Chondrocyte (in vitro differentiated cells): Measurements from ENCODE around the gene SYT17. TPM values are rescaled to one million over a fixed set of nuclear protein-coding genes. Genes with fewer than 3 reads are reported as not detected.

Experiments
- DNase-seq: peaks from one replicate; pipeline ENCODE4 v3.0.0; 2021; ENCODE audit warnings: mixed read lengths, low spot score
- H3K27ac Mint-ChIP-seq: one replicate; pipeline ENCODE4 v1.8.0; 2021; ENCODE audit warnings: mild to moderate bottlenecking, moderate library complexity, mixed read lengths; ENCODE audit not compliant: unreplicated experiment
- H3K27me3 Mint-ChIP-seq: 2 replicates; pipeline ENCODE4 v1.8.0; 2021; ENCODE audit warnings: low read depth, mixed read lengths
- H3K36me3 Mint-ChIP-seq: 2 replicates; pipeline ENCODE4 v1.8.0; 2021; ENCODE audit warnings: low read depth, mixed read lengths
- H3K4me1 Mint-ChIP-seq: 2 replicates; pipeline ENCODE4 v1.8.0; 2021; ENCODE audit warnings: low read depth, mild to moderate bottlenecking, mixed read lengths
- H3K4me3 Mint-ChIP-seq: one replicate; pipeline ENCODE4 v1.8.0; 2021; ENCODE audit warnings: mild to moderate bottlenecking, moderate library complexity, mixed read lengths; ENCODE audit not compliant: unreplicated experiment
- H3K9me3 Mint-ChIP-seq: 2 replicates; pipeline ENCODE4 v1.8.0; 2021; ENCODE audit warnings: low read depth, mixed read lengths
- total RNA-seq: library from RNA; stranded (reverse); gene quantifications from 3 replicates; pipeline ENCODE4 v1.2.1, GENCODE V29; 2021
- TF ChIP-seq, protein P1 (sequence below): fragments of 200-600 bp; sonication (generic); IDR thresholded peaks from 2 replicates; pipeline ENCODE4 v1.5.0; 2021; ENCODE audit warnings: antibody characterized with exemption, mild to moderate bottlenecking, moderate library complexity

The SYT17 gene
- total RNA-seq, 1 donor from 2014 or later: 0.97 TPM

DNA sequence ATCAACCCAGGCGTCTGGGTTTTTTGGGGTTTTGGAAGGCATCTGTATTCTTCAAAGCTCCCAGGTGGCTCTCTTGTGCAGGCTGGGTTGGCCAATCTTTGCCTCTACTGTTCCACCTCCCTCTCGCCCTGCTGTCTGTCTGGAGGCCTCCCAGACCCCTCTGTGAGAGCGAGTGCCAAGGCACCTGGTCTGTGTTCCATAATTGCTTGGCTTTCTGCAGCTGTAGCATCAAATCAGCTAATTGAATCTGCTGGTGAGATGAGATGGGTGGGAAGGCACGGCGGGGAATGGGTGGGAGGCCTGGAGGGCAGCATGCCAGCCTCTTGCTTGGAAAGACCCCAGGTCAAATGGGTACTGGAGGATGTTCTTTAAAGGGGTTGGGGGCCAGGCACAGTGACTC is 64.9 kb downstream of the SYT17 start:
- TF ChIP-seq, protein P1, sequence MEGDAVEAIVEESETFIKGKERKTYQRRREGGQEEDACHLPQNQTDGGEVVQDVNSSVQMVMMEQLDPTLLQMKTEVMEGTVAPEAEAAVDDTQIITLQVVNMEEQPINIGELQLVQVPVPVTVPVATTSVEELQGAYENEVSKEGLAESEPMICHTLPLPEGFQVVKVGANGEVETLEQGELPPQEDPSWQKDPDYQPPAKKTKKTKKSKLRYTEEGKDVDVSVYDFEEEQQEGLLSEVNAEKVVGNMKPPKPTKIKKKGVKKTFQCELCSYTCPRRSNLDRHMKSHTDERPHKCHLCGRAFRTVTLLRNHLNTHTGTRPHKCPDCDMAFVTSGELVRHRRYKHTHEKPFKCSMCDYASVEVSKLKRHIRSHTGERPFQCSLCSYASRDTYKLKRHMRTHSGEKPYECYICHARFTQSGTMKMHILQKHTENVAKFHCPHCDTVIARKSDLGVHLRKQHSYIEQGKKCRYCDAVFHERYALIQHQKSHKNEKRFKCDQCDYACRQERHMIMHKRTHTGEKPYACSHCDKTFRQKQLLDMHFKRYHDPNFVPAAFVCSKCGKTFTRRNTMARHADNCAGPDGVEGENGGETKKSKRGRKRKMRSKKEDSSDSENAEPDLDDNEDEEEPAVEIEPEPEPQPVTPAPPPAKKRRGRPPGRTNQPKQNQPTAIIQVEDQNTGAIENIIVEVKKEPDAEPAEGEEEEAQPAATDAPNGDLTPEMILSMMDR: no peak
- peaks cover 3% of the 10 kb centered on the region for H3K4me1 Mint-ChIP-seq
- H3K4me3 Mint-ChIP-seq: no peak overlapping the region
- H3K9me3 Mint-ChIP-seq: peaks cover 17% of the 10 kb centered on the region
- H3K27me3 Mint-ChIP-seq: no peaks in the 10 kb centered on the region
- H3K27ac Mint-ChIP-seq: no peak overlapping the region
- DNase-seq: no peak
- H3K36me3 Mint-ChIP-seq: peaks cover 3% of the 10 kb centered on the region

DNA sequence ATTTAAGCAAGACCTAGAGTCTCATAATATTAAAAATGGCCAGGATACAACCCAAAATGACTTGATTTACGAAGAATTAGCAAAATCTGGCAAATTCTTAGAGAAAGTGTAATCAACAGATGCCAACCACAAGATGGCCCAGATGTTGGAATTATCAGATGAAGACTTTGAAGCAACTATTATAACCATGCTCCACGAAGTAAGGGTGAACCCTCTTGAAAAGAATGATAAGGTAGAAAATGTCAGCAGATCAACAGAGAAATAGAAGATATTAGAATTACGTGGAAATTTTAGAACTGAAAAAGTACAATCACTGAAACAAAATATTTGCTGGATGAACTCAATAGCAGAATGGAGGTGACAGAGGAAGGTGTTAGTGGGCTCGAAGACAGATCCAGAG is 67.4 kb downstream of the SYT17 start:
- H3K27me3 Mint-ChIP-seq: no peaks in the 10 kb centered on the region
- H3K27ac Mint-ChIP-seq: no peak overlapping the region
- H3K4me3 Mint-ChIP-seq: no peak overlapping the region
- peaks cover 3% of the 10 kb centered on the region for H3K36me3 Mint-ChIP-seq
- H3K4me1 Mint-ChIP-seq: no peaks in the 10 kb centered on the region
- DNase-seq: no peak
- peaks cover 17% of the 10 kb centered on the region for H3K9me3 Mint-ChIP-seq
- TF ChIP-seq, protein P1: no peak

DNA sequence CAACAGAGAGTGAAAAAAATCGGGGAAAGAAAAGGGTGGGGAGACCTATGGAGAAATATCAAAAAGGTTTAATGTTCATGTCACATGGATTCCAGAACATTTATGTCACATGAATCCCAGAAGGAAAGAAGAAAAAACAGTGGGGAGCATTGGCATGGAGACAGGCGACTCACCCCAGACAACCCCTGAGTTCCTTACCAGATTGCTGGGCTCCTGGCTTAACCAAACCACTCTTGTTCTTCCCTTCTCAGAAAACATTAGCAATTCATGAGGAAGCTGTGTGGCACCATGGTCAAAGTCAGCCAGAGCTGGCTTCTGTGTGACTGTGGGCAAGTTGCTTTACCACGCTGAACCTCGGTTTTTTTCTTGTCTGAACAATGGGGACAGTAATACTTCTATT is 67.8 kb downstream of the SYT17 start:
- TF ChIP-seq, protein P1: no peak
- no peaks in the 10 kb centered on the region for H3K4me1 Mint-ChIP-seq
- H3K4me3 Mint-ChIP-seq: no peak overlapping the region
- DNase-seq: no peak
- no peaks in the 10 kb centered on the region for H3K27me3 Mint-ChIP-seq
- peaks cover 3% of the 10 kb centered on the region for H3K36me3 Mint-ChIP-seq
- no peak overlapping the region for H3K27ac Mint-ChIP-seq
- H3K9me3 Mint-ChIP-seq: peaks cover 17% of the 10 kb centered on the region

DNA sequence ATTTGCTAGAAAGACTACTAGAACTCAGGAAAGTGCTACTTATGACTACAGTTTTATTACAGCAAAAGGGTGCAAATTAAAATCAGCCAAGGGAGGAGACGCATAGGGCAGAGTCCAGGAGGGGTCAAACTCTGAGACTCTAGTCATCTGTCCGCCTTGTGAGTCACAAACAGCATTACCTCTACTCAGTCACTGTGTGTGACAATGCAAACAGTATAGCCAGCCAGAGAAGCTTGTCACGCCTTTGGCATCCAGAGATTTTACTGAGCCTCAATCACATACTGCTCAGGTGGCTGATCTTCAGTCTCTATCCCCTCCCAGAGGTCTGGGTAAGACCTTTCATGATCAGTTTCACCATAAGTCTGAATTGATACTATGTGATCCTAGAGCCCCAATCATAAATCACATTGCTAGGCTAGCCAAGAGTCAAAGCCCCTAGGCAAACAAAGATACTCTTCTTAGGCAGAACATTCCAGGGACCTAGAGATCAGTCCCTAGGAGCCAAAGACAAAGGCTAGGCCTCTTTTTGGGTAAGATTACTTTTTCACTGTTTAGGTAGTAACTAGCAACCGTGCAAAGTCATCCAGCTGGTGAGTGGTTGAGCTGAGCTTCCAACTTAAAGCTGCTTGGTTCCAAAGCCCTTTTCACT is 68.6 kb downstream of the SYT17 start:
- H3K9me3 Mint-ChIP-seq: peaks cover 17% of the 10 kb centered on the region

DNA sequence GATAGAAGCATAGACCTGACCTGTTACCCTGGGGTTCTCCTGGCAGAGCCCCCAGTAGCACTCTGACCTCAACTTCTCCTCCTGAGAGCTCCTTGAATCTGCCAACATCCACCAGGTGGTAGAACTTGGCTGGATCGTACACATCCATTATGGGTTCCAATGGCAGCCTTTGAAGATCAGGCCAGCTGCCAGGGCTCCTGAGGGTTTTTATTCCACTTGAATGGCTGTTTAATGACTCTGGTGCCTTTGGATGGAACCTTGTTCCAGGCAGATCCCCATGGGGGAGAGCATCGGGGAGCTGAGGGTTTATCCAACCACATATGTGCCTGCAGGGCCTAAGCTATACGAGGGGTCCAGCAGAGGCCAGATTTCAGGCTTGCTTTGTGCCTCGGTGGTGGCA is 70.4 kb downstream of the SYT17 start:
- TF ChIP-seq, protein P1: no peak
- Mint-ChIP-seq H3K27ac (no peak overlapping the region), H3K9me3 (peaks cover 17% of the 10 kb centered on the region), H3K27me3 (peaks cover 2% of the 10 kb centered on the region), H3K4me1 (no peaks in the 10 kb centered on the region), H3K4me3 (no peak overlapping the region), H3K36me3 (peaks cover 3% of the 10 kb centered on the region)
- no peak for DNase-seq

More for the DNA sequence above, 68.6 kb downstream of the SYT17 start:
- Mint-ChIP-seq H3K4me3 (no peak overlapping the region), H3K36me3 (peaks cover 3% of the 10 kb centered on the region), H3K4me1 (no peaks in the 10 kb centered on the region), H3K27me3 (no peaks in the 10 kb centered on the region), H3K27ac (no peak overlapping the region)
- DNase-seq: no peak
- TF ChIP-seq, protein P1: no peak
